HG03039 (cell line): ENCODE data around the gene DNAI1.
"Not testable (repeated sequence)": the region's sequence is repeated elsewhere in the genome, so short reads cannot be mapped to it uniquely, and the experiment has no call there.

Experiments used
- ATAC-seq: cut with Tn5 transposase; IDR thresholded peaks from one replicate; pipeline ENCODE4 v1.9.1; 2021; ENCODE audit warnings: mild to moderate bottlenecking, moderate library complexity; ENCODE audit not compliant: unreplicated experiment

The DNAI1 gene

DNA sequence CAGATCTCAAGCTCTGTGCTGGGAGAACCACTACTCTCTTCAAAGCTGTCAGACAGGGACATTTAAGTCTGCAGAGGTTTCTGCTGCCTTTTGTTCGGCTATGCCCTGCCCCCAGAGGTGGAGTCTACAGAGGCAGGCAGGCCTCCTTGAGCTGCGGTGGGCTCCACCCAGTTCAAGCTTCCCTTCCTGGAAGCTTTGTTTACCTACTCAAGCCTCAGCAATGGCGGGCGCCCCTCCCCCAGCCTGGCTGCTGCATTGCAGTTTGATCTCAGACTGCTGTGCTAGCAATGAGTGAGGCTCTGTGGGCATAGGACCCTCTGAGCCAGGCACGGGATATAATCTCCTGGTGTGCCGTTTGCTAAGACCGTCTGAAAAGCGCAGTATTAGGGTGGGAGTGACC, 73.4 kb downstream of the DNAI1 start:
- not testable (repeated sequence) for ATAC-seq

DNA sequence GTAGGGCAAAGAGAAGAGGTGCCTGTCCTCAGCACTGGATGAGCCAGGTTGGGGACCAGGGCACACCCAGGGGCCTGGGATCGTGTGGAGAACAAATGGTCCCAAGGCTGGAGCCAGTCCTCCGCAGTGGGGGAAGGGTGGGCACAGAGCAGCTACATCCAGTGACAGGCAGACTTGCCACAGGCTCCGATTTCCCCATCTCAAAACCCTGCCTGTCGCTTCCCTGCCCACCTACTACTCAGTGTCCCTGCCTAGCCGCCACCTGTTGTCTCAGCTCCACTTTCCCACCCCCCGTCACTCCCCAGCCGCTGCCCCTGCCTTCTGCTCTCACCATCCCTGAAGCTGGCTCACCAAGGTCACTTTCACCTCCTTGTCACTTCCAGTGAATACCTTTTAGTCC, 78.1 kb downstream of the DNAI1 start:
- ATAC-seq = no peak

DNA sequence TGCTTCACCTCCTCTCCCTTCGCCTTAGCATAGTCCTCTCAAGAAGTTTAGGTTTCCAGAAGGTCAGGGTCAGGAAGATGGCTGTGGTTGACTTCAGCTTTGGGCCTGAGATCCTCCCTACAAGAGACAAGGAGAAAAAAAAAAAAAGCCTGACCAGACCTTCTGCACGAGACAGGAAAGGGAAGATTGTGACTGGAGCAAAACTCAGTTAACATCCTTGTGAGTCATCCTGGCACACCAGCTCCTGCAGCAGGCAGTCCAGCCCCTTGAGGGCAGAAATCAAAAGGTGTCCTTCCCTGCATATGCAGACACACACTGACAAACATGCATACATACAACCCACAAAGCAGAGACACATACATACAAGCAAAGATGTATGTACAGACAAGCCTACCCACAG, 82.2 kb downstream of the DNAI1 start:
- ATAC-seq = no peak

DNA sequence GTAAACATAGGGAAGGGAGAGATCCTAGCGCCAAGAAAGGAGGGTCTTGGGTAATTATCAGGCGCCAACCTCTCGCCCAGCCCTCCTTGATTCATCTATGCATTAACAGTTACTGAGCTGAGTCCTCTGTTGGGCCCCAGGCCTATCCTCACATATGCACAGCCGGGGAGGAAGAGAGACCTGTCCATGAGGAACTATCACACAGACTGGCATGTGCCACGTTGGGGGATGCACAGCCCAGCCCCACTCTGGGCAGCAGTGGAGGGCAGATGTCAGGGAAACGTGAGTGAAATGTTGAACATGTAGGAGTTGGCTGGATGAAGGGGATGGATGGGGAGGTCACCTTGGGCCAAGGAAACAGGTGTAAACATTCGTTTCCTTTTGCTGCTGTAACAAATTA, 82.9 kb downstream of the DNAI1 start:
- no peak for ATAC-seq

DNA sequence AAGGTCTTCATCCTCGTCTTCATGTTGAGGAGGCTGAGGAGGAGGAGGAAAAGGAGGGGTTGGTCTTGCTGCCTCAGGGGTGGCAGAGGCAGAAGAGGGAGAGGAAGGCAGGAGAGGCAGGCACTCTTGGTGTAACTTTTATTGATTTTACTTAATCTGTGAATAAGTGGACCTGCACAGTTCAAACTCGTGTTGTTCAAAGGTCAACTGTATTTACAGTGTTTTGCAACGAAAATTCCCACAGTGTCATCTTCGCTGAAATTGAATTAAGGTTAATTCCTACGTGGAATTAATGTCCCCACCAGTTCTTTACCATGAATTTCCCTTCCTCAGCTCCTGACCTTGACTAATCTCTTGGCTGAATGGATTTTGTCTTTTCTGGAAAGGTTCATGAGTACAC, 85.4 kb downstream of the DNAI1 start:
- ATAC-seq = no peak

DNA sequence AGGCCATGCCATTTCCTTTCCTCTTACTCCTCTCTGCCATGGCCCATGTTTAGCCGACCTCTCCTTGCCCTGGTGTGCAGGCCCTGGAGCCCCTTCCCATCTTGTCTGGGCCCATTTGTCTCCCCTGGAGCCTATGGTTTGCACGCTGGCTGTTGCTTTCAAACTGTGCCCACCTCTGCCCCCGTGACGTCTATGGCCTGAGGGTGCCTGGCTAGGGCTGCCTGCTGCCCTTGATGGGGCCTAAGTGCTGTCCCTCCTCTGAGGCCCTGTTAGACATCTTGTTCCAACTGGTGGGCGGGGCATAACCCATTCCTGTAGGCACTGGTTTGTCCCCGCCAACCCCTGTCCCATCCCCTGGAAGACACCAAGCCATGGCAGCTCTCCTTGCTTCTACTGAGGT, 86.9 kb downstream of the DNAI1 start:
- no peak for ATAC-seq

DNA sequence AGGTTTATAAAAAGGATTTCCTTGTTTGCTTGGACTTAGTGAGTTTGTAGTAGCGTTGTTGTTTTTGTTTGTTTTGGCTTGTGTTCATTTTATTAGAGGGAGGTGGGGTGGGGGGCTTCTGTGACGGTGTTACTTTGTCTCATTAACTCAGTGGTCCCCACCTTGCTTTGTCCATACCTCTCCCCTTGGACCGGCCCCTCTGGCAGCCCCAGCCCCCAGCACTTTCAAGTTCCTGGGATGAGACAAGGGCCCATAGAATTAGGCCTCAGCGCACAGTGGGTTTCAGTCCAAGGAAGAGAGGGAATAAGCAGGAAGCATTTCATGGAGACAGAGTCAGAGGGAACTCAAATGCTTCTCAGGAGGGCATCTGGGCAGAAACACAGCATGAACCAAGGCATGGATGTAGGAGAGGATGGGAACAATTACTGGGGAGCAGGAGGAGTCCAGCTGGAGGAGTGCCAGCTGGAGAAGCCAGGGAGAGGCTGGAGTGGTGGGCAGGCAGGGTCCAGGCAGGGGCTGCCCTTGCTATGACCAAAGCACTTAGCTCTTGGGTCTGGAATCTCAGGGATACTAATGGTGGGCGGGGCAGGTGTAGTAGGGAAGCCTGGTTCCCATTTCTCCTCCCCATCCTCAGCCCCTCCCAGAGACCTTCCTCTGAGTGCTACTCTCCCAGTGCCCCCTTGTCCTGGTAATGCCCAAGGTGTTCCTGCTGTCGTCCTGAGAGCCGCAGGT, 87.7 kb downstream of the DNAI1 start:
- ATAC-seq = no peak

DNA sequence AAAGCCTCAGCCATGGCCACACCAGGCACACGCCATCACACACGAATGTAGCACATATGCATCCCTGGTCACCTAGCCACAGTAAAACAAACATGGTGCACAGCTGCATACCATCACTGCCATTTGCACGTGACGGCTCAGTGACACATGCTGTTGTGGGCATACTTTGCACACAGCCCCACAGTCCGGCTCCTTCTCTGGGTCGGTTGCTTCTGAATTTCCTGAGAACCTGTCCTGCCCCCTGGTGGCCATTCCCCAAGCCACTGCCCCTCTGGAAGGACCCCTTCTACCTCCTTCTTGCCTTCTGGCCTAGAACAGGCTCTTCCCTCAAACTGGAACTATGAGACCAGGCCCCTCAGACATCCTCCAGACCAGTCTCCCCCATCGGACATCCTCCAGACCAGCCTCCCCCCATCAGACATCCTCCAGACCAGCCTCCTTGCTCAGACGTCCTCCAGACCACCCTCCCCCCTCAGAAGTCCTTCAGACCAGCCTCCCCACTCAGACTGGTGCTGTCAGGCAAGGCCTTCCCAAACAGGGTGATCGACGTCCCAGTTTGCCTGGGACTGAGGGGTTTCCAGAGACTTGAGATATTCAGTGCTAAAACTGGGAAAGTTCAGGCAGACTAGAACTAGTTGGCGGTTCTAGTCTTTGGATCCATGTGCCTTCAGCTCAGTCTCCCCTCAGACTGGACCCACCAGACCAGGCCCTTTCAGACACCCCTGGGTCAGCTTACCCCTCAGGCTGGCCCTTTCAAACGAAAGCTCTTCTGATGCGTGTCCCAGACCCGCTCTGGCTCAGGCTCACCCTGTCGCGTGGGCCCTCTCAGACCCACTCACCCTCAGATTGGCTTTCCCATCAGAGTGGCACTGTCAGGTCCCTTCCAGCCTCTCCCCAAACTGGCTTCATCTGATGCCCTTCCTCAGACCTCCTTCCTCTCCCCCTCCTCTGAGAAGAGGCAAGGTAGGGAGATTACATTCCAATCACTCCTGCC, 88.5 kb downstream of the DNAI1 start:
- ATAC-seq = no peak

DNA sequence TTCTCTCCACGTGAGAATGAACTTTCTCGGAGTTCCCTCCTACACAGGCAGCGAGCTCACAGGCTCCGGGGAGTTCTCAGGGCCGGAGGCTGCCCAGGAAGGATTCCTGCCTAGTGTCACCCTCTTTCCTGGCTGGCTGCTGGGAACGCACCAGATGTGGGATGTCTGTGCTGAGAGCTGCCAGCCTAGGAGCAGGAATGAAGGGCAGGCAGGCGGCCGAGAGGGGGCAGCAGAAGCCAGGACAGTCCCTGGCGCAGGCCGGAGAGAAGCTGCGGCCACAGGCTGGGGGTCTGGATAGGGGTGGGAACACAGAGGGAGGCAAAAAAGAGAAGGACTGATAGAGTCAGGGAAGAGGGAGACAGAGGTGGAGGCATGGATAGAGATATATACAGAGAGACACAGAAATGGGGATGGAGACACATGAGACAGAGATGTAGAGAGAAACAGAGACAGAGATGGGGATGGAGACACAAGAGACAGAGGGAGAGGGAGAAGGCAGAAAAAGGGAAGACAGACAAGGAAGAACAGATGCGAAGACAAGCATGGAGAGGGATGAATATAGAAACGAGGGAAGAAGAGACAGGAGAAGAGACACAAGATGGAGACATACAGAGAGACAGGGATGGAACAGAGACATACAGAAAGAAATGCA, 89.5 kb downstream of the DNAI1 start:
- no peak for ATAC-seq

DNA sequence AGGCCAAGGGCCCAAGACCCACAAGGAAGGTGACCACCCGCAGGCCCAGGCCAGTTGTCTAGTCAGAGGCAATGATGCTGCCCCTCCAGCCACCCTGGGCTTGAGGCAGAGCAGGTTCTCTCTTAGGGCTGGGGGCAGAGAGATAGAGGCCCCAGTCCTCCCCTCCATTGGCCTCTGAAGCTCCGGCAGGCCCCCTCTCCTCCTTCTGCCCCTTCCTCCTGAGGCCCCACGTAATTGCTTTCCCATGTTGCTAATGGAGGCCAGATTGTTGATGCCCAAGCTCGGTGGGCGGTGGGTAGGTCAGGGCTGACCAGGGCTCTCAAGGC, 90.8 kb downstream of the DNAI1 start:
- ATAC-seq = no peak

DNA sequence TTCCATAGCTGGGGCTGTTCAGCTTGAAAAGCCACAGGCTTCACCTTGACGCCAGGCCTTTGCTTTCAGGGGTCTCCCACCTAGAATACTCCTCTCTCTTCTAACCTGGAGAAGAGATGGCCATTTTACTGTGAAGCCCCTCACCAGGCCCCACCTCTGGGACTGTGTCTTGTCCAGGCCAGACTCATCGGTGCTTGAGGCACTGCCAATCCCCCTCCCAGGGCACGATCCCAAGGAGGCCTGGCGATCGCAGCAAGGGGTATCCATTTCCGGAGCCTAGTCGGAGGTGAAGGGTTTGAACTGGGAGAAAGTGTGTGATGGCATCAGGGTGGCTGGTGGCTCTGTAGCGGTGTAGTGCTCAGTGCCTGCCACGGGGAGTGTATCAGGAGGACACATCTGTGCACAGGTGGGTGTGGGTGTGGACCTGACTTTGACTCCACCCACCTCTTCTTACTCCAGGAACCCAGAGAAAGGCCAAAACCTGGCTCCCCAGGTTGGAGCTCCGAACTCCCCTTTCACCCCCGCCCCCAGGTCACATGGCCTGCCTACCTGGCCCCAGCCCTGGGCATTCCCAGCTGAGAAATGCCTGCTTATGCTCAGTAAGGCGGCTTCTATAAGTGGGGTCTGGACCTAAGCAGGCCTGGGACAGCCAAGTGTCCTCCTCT, 91.5 kb downstream of the DNAI1 start:
- no peak for ATAC-seq

DNA sequence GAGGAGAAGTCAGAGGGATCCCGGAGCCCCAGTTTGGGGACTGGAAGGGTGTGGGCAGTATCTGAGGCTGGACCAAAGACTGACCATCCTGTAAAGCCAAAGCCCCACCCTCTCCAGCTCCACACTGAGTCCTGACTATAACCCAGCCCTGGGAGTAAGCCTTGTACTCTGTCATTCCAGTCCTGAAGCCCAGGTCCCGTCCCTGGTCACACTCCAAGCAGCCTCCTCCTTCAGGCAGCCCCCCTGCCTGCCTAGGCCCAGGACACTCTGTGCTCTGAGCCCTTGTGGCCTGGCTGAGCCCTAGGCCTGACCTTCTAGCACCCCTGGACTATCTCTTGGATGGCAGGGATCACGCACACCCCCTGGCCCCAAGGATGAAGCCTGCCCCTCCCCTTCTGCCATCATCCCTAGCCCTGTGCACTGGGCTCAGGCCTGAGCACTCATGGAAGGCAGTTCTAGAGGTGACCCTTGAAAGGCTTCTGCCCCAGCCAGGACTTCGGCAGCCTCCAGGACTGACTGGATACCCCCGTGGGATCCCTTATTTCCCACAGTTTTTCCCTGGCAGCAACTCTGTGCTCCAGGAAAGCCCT, 92.2 kb downstream of the DNAI1 start:
- no peak for ATAC-seq

DNA sequence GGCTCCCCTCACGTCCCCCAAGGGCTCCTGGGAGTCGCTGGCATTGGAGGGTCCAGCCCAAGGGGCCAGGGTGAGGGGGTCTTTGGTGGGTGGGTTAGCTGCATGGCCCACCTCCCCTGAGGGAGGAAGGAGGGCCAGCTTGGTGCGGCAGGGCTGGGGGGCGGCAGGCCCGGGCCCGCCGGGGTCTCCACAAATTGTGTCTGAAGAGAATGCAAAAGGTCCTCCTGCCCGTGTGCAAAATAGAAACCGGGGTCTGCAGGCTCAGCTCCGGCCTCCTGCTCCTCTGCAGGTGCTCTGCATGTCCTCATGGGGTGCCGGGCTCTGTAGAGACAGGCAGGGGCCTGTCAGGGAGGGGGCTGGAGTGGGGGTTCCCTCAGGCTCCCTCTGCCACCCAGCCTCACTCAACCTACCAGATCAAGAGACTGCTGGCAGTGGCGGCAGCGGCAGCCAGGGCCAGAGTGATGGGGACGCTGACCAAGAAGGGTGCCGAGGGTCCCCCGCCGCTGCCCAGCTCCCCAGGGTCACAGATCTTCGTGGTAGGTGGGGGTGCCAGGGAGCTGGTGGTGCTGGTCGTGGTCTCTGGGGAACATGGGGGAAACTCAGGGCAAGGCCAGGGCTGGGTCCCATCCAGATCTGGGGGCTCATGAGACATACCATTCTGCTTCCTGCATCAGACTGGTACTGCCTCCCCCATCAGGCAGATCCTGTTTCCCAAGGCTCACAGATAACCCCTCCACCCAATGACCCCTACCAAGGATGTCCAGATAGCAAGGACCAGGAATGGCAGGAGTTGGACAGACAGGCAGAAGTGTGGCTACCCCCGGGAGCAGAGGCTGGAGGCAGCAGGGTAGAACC, 93.4 kb downstream of the DNAI1 start:
- ATAC-seq = no peak

DNA sequence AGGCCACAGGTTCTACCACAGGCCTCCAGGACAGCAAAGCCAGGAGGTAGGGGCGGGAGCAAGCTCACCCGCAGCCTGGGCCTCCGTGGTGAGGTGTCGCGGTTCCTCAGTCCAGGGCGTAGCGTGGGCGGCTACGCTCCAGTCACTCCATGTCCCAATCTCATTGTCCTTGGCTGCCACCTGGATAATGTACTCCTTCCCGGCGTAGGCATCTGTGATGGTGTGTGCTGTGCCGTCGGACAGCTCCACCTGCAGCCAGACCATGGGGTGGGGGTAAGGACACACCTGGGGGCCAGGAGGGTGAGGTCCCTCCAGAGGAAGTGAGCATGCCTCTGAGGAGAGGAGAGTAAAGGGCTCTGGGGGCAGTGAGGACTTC, 94.0 kb downstream of the DNAI1 start:
- no peak for ATAC-seq

DNA sequence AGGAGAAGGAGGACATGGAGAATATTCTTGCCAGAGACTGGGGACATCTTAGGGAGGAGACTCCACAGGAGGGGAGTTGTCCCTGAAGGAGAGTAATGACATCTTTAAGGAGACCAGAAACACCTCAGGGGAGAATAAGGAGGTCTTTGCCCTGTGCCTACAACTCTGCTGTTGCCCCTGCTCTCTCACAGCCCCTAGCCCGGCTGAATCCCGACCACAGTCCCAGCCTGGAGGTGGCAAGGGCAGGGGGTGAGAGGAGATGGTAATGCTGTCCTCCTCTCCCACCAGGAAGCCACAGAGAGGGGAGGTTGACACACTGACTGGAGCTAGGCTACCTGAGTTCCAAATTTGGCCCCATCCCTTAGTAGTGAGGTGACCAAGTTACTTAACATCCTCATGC, 94.4 kb downstream of the DNAI1 start:
- ATAC-seq = no peak

DNA sequence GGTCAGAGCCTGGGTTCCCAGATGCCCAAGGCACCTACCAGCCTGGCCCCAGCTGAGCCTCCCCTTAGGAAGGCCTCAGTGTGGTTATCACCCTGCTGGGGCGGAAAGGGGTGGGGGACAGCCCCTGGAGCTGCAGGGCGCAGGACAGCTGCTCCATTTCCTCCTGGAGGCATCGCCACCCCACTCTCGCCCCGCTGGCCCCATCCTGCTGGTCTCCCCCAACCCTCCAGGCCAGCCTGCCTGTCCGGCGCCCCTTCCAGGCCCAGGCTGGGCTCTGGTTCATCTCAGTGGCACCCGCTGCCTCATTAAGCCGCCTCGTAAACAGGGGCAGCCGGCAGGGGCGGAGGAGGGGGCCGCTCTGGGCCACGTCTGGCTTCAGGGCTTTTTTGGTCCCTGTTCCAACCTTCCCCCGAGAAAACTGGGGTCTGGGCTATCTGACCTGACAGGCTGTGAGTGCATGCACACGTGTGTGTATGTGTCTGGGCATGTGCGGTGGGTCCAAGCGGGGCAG, 95.0 kb downstream of the DNAI1 start:
- ATAC-seq = no peak

DNA sequence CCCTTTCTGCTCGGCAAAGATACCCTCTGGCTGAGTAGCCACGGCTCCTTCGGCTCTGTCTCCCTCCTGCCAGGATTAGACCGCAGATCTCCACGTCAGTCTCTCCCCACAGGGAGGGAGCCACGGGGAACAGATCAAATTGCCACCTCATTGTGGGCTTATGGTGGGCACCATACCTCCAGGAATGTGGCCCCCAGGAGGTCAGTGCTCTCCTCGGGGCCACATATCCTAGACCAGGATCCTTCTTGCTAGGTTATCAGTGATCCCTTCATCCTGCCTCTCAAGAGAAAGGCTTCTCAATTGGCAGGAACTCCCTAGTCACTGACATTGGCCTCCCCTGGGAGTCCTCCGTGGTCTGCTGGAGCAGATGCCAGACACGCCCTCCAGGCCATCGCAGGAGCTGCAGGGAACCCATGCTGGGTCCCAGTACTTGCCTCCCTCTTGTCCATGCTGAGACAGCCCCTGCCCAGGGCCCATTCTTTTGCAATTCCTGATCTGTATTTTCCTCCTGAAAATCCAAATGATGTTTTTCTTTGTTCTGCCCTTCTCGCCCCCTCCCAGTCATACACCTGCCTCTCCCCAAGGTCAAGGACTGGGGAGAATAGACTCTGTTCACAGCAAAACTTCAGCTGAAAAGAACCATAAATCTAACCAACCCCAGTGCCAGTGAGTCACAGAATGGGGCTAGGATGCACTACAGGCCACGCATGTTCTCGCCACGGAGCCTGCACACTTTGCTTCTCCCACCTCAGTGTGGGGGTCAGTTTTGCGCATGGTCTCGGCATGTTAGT, 95.8 kb downstream of the DNAI1 start:
- ATAC-seq = no peak

DNA sequence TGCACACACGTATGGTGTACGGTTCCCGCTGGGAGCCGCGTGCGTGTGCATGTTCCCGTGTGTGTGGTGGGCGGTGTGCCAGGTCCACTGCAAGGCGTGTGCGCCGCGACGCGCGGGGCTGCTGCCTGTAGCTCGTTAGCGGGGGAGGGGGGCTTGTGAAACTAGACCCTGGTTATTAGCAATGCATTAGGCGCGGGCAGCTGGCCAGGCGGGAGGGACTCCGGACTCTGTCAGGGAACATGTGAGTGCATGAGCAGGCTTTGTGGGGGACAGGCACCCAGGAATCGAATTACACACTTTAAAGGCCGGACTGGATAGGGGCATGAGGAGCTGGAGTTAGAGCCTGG, 96.4 kb downstream of the DNAI1 start:
- ATAC-seq = no peak

DNA sequence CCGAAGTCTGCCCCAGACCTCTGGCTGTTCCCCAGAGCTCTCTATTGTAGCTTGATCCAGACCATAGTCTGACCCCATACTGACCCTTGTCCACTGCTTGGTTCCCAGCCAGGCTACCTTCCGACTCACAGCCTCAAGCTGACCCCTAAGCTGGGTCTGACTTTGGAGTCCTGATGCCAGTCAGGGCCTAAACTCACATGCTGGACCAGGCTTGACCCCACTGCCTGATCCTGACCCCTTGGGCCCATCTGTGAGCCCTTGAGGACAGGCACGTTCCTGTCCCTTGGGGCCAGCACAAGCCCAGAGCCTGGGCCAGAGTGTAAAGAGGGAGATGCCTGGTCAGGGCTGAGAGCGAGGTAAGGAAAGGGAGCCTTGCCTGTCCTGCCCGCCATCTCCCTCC, 96.9 kb downstream of the DNAI1 start:
- no peak for ATAC-seq
